D721Med (cell line): ENCODE measurements around the gene MYO5B.

ENCODE experiments used
- DNase-seq: peaks from one replicate; pipeline ENCODE4 v3.0.0; 2011; ENCODE audit warnings: low spot score; ENCODE audit not compliant: insufficient read length
- FAIRE-seq: peaks from 2 replicates; lab custom pipeline; 2011; peaks lifted over from hg19 to GRCh38; lab: Jason Lieb, UNC
- CTCF ChIP-seq: IDR thresholded peaks from 2 replicates; pipeline ENCODE4 v1.5.1; 2012; ENCODE audit warnings: mild to moderate bottlenecking, control low read depth; ENCODE audit not compliant: insufficient read depth; ENCODE audit errors: missing control alignments

Gene MYO5B

GRCh38 chr18:49856496-49856895 lies 338.5 kb downstream of the MYO5B start:
- TF ChIP-seq CTCF: no peak

GRCh38 chr18:49855711-49856415 lies 339.1 kb downstream of the MYO5B start:
- DNase-seq (no peak), FAIRE-seq (no peak)
- no peak for TF ChIP-seq CTCF

More at GRCh38 chr18:49856496-49856895, 338.5 kb downstream of the MYO5B start:
- FAIRE-seq (no peak), DNase-seq (no peak)

- TF ChIP-seq CTCF: no peak
- no peak for DNase-seq
- FAIRE-seq: no peak
These were observed 340.3 kb downstream of the MYO5B start for GRCh38 chr18:49854681-49855080.

- FAIRE-seq (no peak), DNase-seq (no peak)
- TF ChIP-seq CTCF: no peak
These were observed 341.5 kb downstream of the MYO5B start for GRCh38 chr18:49853436-49853835.

- DNase-seq: no peak
- TF ChIP-seq CTCF: no peak
- FAIRE-seq: no peak
These were observed 341.9 kb downstream of the MYO5B start for GRCh38 chr18:49853011-49853410.

GRCh38 chr18:49851624-49852023 lies 343.3 kb downstream of the MYO5B start:
- no peak for TF ChIP-seq CTCF
- FAIRE-seq: no peak

GRCh38 chr18:49850636-49851035 lies 344.3 kb downstream of the MYO5B start:
- DNase-seq (no peak), FAIRE-seq (no peak)
- TF ChIP-seq CTCF: no peak

More at GRCh38 chr18:49851624-49852023, 343.3 kb downstream of the MYO5B start:
- DNase-seq: no peak
